ENCODE data around the gene SKOR2.

Gene SKOR2

GRCh38 chr18:47287911-47288585 is 36.6 kb upstream of the SKOR2 start:
- DNase-seq (ENCODE audit: low spot score) (no peak), ATAC-seq (ENCODE audit: low read depth) (no peak)
- H3K4me1 ChIP-seq (ENCODE audit: insufficient read depth, poor library complexity, severe bottlenecking) = no peaks in the 10 kb centered on the region
- no peak overlapping the region for H3K27ac ChIP-seq (ENCODE audit: poor library complexity, severe bottlenecking)
- H3K4me3 ChIP-seq (ENCODE audit: severe bottlenecking) = no peak overlapping the region
- peaks cover 28% of the 10 kb centered on the region for H3K27me3 ChIP-seq (ENCODE audit: insufficient read depth, poor library complexity, severe bottlenecking)
- H3K9me3 ChIP-seq (ENCODE audit: severe bottlenecking) = no peaks in the 10 kb centered on the region
- no peaks in the 10 kb centered on the region for H3K36me3 ChIP-seq (ENCODE audit: low read depth)
- no peak for TF ChIP-seq CTCF (IDR thresholded peaks at IDR 0.05; ENCODE audit: poor library complexity, severe bottlenecking)

DNA sequence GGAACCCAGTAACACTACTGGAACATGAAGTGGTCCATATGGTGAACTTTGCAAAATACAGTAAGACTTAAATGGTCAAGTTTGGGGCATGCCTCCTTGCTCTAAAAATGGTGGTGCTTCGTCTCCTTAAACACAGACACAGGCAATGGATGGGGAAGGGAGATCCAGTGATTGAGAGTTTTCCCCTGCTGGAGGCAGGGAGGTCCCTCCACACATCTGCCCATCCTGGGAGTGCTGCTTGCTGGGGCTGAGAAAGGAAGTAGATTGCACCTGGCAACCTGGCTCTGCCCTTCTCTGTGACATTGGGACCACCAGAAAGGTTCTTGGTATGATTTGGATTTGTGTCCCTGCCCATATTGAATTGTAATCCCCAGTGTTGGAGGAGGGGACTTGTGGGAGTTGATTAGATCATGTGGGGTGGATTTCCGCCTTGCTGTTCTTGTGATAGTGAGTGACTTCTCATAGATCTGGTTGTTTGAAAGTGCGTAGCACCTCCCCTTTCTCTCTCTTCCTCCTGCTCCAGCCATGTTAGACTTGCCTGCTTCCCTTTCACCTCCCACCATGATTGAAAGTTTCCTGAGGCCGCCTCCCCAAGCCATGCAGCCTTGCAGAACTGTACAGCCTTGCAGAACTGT is 35.4 kb upstream of the SKOR2 start:
- no peak for TF ChIP-seq CTCF (IDR thresholded peaks at IDR 0.05; ENCODE audit: poor library complexity, severe bottlenecking)
- no peak overlapping the region for H3K4me3 ChIP-seq (ENCODE audit: severe bottlenecking)

GRCh38 chr18:47285456-47285855 is 34.0 kb upstream of the SKOR2 start:
- no peak for TF ChIP-seq CTCF (IDR thresholded peaks at IDR 0.05; ENCODE audit: poor library complexity, severe bottlenecking)
- Histone ChIP-seq H3K4me3 (ENCODE audit: severe bottlenecking) (no peak overlapping the region), H3K36me3 (ENCODE audit: low read depth) (no peaks in the 10 kb centered on the region), H3K9me3 (ENCODE audit: severe bottlenecking) (no peaks in the 10 kb centered on the region), H3K4me1 (ENCODE audit: insufficient read depth, poor library complexity, severe bottlenecking) (no peaks in the 10 kb centered on the region), H3K27me3 (ENCODE audit: insufficient read depth, poor library complexity, severe bottlenecking) (peaks cover 30% of the 10 kb centered on the region), H3K27ac (ENCODE audit: poor library complexity, severe bottlenecking) (no peak overlapping the region)
- ATAC-seq (ENCODE audit: low read depth) (no peak), DNase-seq (ENCODE audit: low spot score) (no peak)

More for the DNA sequence above, 35.4 kb upstream of the SKOR2 start:
- H3K27ac ChIP-seq (ENCODE audit: poor library complexity, severe bottlenecking) = no peak overlapping the region
- no peaks in the 10 kb centered on the region for H3K4me1 ChIP-seq (ENCODE audit: insufficient read depth, poor library complexity, severe bottlenecking)
- H3K36me3 ChIP-seq (ENCODE audit: low read depth) = no peaks in the 10 kb centered on the region
- ATAC-seq (ENCODE audit: low read depth) = no peak
- no peaks in the 10 kb centered on the region for H3K9me3 ChIP-seq (ENCODE audit: severe bottlenecking)
- peaks cover 31% of the 10 kb centered on the region for H3K27me3 ChIP-seq (ENCODE audit: insufficient read depth, poor library complexity, severe bottlenecking)
- DNase-seq (ENCODE audit: low spot score) = no peak

DNA sequence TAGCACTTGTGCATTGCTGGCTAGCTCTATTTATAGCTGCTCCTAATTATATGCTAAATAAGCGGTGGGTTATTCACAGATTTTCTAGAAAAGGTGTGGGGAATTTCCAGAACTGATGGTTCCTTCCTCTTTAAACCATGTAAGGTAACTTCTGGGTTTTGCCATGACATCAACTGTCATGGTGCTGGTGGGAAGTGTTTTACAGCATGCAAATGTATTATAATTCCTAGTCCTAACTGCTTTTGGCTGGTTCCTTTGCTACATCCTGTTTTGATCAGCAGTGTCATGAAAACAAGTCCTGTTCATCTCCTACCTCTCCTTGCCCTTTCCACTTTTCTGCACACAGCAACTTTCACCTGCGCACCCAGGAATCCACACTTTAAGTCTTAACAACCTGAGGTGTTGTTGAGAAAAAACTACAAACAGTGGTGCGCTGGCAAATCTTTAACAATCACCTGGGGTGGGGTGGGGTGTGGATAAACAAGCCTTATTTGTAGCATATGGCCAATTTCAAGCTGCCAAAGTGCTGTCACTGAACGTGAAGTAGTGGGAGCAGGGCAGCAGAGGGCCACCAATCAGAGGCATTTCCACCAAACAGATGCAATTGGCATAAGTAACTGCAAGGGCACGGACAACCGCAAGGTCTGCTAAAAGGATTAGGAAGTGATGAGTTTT is 33.4 kb upstream of the SKOR2 start:
- no peak for TF ChIP-seq CTCF (IDR thresholded peaks at IDR 0.05; ENCODE audit: poor library complexity, severe bottlenecking)
- Histone ChIP-seq H3K4me3 (ENCODE audit: severe bottlenecking) (no peak overlapping the region), H3K36me3 (ENCODE audit: low read depth) (no peaks in the 10 kb centered on the region), H3K27me3 (ENCODE audit: insufficient read depth, poor library complexity, severe bottlenecking) (peaks cover 28% of the 10 kb centered on the region), H3K27ac (ENCODE audit: poor library complexity, severe bottlenecking) (no peak overlapping the region), H3K4me1 (ENCODE audit: insufficient read depth, poor library complexity, severe bottlenecking) (no peaks in the 10 kb centered on the region), H3K9me3 (ENCODE audit: severe bottlenecking) (no peaks in the 10 kb centered on the region)
- ATAC-seq (ENCODE audit: low read depth) (no peak), DNase-seq (ENCODE audit: low spot score) (no peak)
